BJ (cell line): Measurements from ENCODE around the gene MEIS1. TPM values are rescaled to one million over a fixed set of nuclear protein-coding genes. Genes with fewer than 3 reads are reported as not detected.

Experiments used
- CTCF ChIA-PET: fragments of 350-600 bp; formaldehyde crosslinking; extraction: SDS; loops from one replicate; lab custom pipeline; 2021; ENCODE audit warnings: antibody characterized with exemption, inconsistent platforms; lab: Yijun Ruan, JAX
- POLR2A ChIA-PET: fragments of 300-600 bp; sonication (Branson Sonifier 250); formaldehyde crosslinking; extraction: SDS; loops from one replicate; lab custom pipeline; 2021; ENCODE audit warnings: antibody characterized with exemption; lab: Charles Lee
- DNase-seq: peaks from one replicate; pipeline ENCODE4 v3.0.0-alpha.2; 2011; ENCODE audit warnings: low read depth
- H3K27me3 ChIP-seq: 2 replicates; pipeline ENCODE4 v1.6.0; 2011; ENCODE audit warnings: low read length; ENCODE audit not compliant: control insufficient read depth, insufficient read depth
- H3K36me3 ChIP-seq: 2 replicates; pipeline ENCODE4 v1.5.1; 2011; ENCODE audit warnings: low read length; ENCODE audit not compliant: control insufficient read depth, insufficient read depth
- H3K4me3 ChIP-seq: 2 replicates; pipeline ENCODE4 v1.5.1; 2011; ENCODE audit warnings: low read depth, mild to moderate bottlenecking, control low read depth, low read length
- CTCF ChIP-seq: IDR thresholded peaks from 2 replicates; pipeline ENCODE4 v1.5.1; 2011; ENCODE audit warnings: low read depth, mild to moderate bottlenecking, control low read depth, inconsistent platforms, low read length, moderate library complexity; ENCODE audit not compliant: insufficient read depth
- polyA plus RNA-seq: library from polyadenylated mRNA; depleted of rRNA; stranded (reverse); fragments of >200 nt; gene quantifications from 2 replicates; pipeline ENCODE4 v1.2.3, GENCODE V29; 2011

The MEIS1 gene
- polyA plus RNA-seq, 1 experiment, result 65.7 TPM

GRCh38 chr2:66496670-66497420 is 61.9 kb downstream of the MEIS1 start:
- no peaks in the 10 kb centered on the region for H3K27me3 ChIP-seq
- no peak overlapping the region for H3K4me3 ChIP-seq
- POLR2A ChIA-PET, result interaction anchor here (0.6 kb wide), 1 partner anchor 1700 kb away, joined by 4 read pairs; no protein-coding TSS in a partner anchor
- CTCF ChIA-PET, result interaction anchor here (3.6 kb wide), 1 partner anchor 12 kb away, joined by 14 read pairs; no protein-coding TSS in a partner anchor
- TF ChIP-seq CTCF, result no peak
- DNase-seq, result no peak
- H3K36me3 ChIP-seq, result peaks cover 9% of the 10 kb centered on the region; the same call in 1 of the 2 replicates

GRCh38 chr2:66497431-66498288 is 62.7 kb downstream of the MEIS1 start:
- TF ChIP-seq CTCF, result no peak
- H3K36me3 ChIP-seq, result peaks cover 5% of the 10 kb centered on the region; the same call in 1 of the 2 replicates
- no peak for DNase-seq
- H3K4me3 ChIP-seq, result no peak overlapping the region
- H3K27me3 ChIP-seq, result no peaks in the 10 kb centered on the region
- ChIA-PET POLR2A (interaction anchor here (0.6 kb wide), 1 partner anchor 1699 kb away, joined by 4 read pairs; no protein-coding TSS in a partner anchor), CTCF (interaction anchor here (0.7 to 3.6 kb wide), 3 partner anchors 9 to 859 kb away, joined by 3 to 14 read pairs (median 4); no protein-coding TSS in a partner anchor)

- no peak overlapping the region for H3K4me3 ChIP-seq
- ChIA-PET POLR2A (interaction anchor here (0.6 kb wide), 1 partner anchor 370 kb away, joined by 5 read pairs; no protein-coding TSS in a partner anchor), CTCF (interaction anchor here (0.7 to 3.6 kb wide), 3 partner anchors 10 to 860 kb away, joined by 3 to 14 read pairs (median 4); no protein-coding TSS in a partner anchor)
- H3K27me3 ChIP-seq, result no peaks in the 10 kb centered on the region
- DNase-seq, result no peak
- peaks cover 5% of the 10 kb centered on the region; the same call in 1 of the 2 replicates for H3K36me3 ChIP-seq
- TF ChIP-seq CTCF, result no peak
Measured at GRCh38 chr2:66498289-66498975, 63.5 kb downstream of the MEIS1 start.

- Histone ChIP-seq H3K4me3 (no peak overlapping the region), H3K36me3 (peaks cover 5% of the 10 kb centered on the region), H3K27me3 (no peaks in the 10 kb centered on the region)
- ChIA-PET POLR2A (no interaction called here), CTCF (no interaction called here)
- no peak for DNase-seq
- no peak for TF ChIP-seq CTCF
Measured at GRCh38 chr2:66501267-66501666, 66.3 kb downstream of the MEIS1 start.
